ENCODE results near the gene MKRN2.
"Not testable (repeated sequence)": the region's sequence is repeated elsewhere in the genome, so short reads cannot be mapped to it uniquely, and the experiment has no call there.

The MKRN2 gene

DNA sequence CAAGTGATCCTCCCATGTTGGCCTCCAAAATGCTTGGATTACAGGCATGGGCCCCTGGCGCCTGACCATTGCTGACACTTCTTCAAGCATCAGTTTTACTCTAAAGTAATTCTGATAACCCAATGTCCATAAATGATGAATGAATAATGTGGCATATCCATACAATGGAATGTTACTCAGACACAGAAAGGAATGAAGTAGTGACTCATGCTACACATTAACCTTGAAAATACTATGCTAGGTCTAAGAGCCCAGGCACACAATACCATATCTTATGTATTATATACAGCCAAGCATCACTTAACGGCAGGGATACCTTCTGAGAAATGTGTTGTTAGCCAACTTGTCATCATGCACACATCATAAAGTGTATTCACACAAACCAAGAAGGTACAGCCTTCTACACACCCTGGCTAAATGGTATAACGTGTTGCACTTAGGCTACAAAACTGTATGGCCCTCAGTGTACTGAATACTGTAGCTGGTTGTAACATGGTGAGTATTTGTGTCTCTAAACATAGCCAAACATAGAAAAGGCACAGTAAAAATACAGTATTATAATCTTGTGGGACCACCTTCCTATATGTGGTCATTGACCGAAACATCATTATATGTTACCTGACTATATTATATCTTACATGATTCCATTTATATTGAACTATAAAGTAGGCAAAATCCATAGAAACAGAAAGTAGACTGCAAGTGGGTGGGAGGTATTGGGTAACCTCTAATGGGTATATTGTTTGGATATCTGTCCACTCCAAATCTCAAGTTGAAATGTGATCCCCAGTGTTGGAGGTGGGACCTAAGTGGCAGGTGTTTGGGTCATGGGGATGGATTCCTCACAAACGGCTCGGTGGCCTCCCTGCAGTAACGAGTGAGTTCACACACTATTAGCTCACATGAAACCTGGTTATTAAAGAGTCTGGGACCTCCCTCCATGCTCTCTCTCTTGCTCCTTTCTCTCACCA lies 31.4 kb downstream of the MKRN2 start:
- no peak for DNase-seq (ENCODE audit: low spot score)

DNA sequence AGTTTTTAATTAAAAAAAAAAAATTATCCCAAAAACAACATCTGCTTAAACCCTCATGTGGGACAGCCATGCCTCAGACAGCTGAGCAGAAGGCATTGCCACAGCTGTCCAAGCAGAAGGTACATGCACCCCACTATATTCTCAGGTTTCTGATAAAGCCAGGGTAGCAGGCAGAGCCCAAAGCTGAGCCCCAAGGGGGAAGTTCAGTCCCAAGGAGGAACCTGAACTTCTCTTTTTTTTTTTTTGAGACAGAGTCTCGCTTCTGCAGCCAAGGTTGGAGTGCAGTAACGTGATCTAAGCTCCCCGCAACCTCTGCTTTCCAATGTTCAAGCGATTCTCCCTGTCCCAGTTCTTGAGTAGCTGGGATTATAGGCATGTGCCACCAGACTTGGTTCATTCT lies 33.2 kb downstream of the MKRN2 start:
- DNase-seq (ENCODE audit: low spot score): no peak

DNA sequence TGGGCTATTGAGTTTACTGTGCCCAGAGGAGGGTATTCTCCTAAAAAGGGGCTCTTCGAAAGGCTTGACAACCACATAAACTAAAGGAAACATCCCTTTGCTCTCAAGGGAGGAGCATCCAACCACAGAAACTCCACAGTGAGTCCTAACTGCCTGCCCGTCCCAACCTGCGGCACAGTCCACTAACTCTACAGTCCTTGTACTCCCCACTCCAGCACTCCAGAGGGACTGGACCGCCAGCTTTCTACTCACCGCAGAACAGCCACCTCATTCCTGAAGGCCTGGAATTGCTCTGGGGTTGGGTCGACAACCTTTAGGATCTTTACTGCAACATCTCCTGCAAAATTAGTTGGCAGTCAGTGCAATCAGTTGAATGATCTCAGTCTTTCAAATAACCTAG lies 34.6 kb downstream of the MKRN2 start:
- DNase-seq (ENCODE audit: low spot score): no peak

DNA sequence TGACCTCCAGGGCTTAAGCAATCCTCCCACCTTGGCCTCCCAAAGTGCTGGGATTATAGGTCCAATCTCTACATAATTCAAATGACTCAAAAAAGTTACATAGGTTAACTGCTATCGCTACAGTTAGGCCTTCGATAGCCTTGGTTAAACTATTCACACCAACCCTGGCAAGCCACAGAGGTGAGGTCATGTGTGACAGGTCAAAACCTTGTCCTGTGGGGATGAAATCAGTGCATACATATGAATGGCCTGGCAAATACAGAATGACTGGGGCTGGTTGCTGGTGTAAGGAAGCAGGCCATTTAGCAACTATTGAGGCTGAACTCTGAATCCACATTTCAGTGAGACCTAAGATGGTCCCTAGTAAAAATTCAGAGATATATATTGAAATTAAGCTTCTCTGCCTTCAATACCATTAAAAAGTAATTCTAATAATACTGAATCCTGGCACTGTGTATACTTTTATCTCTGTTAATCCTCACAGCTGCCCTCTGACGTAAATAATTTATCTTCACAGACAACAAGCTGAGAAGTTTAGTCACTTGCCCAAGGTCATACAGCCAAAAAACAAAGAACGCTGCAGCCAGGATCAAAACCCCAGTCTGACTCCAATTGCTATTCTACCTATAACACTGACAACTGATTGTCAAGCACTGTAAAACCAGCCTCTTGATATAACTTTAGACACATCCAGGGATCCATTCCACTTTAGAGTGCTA lies 35.3 kb downstream of the MKRN2 start:
- DNase-seq (ENCODE audit: low spot score): no peak

DNA sequence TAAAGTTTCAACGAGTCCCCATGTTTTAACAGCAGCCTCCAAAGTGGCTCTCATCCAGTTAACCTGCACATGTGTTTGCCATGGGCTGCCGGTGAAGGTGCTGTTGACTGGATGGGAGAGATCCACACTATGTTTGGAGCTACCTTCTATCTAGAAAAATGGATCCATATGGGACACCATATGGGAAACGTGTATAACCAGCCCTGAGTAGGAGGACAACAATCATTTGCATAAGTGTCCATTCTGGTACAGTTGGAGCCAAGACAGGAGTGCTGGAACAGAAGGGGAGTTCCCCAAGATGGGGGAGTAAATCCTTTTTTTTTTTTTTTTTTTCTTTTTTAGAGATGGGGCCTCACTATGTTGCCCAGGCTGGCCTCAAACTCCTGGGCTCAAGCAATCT lies 36.6 kb downstream of the MKRN2 start:
- DNase-seq (ENCODE audit: low spot score): no peak

DNA sequence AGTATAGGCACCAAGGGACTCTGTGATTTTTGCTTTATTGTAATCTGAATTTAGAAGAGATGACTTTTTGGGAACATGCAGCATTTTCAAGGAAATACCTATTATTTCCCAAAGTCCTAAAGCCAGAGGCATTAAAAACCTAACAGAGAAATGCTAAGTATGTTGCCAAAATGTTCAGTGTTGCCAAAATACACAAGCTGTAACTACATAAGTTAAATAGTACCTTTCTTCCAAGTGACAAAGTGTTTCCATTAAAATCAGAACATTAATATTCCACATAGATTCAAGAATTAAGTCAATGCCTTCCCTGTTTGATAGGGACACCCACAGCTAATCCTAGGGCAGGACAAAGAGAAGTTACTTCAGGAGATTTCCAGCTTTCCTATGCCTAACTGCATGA lies 42.0 kb downstream of the MKRN2 start:
- DNase-seq (ENCODE audit: low spot score): no peak

DNA sequence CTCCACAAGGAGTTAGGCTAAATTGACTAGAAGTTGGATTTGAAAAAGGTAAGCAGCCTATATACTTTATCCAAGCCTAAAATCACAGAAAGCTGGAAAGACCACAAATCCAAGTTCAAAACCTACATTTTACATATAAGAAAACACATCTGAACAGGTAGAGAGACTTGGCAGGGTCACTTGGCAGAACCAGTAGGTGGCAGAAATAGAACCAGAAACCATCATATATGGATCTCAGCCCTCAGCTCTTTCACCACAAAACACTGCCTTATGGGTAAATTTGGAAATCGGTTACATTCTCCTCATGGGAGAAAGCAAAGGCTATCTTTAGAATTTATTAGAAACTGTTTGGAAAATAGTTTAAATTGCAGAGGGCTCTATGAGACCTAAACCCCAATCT lies 44.2 kb downstream of the MKRN2 start:
- no peak for DNase-seq (ENCODE audit: low spot score)

DNA sequence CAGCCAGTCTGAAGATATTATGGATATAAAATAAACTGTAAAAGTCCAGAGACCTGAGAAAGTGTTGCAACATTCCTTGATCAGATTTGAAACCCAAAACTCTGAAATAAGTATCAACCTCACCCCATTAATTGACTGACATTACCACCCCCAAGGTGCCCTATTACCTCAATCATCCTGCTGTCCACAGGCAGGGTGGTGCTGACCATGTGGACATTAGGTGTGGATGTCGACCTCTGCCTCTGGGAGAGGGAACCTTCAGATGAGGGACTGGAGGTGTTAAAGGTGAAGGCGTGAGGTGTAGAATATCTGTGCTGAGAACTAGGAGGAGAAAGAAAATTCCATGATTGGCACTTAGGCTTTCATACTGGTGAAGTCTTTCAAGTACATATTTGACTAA lies 47.1 kb downstream of the MKRN2 start:
- DNase-seq (ENCODE audit: low spot score): no peak

DNA sequence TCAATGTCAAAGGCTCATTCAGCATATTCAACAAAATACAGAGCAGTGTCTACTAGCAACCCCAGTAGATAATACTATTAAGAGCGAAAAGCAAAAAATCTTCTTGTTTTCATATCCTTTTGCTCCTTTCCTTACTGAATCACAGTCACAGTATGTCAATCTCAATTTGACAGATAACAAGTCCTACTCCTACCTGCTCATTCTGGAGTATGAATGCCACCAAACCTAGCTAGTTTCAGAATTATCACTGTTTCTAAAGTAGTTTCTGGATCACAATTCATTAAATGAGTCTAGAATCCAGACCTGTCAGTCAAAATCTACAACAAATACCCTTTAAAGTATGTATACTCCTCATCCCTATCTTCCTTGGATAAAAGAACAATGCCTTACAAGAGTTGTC lies 51.5 kb downstream of the MKRN2 start:
- no peak for DNase-seq (ENCODE audit: low spot score)

DNA sequence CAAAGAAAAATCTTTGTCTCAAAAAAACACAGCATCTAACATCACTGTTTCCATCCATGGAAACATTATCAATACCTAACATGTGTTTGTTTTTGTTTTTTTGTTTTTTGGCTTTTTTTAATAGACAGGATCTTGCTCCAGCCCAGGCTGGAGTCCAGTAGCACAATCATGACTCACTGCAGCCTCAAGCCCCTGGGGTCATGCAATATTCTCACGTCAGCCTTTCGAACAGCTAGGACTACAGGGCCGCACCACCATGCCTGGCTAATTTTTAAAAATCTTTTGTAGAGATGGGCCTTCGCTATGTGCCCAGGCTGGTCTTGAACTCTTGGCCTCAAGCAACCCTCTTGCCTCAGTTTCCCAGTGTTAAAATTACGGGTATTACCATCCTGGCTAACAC lies 54.2 kb downstream of the MKRN2 start:
- DNase-seq (ENCODE audit: low spot score): no peak

DNA sequence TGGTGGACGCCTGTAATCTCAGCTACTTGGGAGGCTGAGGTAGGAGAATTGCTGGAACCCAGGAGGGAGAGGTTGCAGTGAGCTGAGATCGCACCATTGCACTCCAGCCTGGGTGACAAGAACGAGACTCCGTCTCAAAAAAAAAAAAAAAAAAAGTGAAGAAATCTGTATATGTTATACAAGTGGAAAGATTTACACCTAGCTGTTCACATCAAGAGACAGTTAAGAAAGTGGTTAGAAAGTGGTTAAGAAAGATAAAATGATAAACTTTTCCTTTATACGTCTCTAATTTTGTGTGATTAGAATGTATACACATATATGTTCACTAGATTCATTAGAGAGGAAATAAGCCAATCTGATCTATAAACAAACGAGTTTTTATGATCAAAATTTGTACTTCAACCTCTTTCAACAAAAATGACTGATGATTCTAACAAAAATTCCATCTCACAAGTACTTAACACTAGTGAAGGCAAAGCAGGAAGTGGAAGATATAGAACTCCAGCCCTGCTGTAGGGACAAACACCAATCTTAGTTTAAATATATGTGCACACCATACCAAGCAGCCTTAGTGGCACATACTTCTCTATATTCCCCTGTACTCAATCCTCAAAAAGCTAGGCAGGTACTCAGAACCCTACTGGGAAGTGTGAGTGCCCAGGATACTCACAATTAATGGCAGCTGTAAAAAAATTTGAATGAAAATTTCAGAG lies 55.8 kb downstream of the MKRN2 start:
- DNase-seq (ENCODE audit: low spot score): no peak

DNA sequence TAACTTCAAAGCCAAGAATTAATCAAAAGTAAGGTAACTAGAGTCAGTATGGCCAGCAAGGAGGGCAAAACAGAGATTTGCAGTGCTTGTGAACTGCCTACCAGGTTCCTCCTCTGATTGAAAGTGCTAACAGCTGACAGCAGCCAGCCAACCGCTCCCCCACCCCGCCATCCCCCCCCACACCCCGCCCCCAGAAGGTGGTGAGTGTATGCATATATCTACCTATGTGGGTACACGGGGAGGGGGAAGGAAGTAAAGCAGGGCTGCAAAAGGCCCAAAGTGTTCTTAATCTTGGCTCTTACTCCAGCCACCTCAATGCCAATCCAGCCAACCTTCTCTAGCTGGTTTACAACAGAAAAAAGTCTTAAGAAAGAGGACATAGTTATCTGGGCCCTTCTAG lies 56.4 kb downstream of the MKRN2 start:
- DNase-seq (ENCODE audit: low spot score): no peak

DNA sequence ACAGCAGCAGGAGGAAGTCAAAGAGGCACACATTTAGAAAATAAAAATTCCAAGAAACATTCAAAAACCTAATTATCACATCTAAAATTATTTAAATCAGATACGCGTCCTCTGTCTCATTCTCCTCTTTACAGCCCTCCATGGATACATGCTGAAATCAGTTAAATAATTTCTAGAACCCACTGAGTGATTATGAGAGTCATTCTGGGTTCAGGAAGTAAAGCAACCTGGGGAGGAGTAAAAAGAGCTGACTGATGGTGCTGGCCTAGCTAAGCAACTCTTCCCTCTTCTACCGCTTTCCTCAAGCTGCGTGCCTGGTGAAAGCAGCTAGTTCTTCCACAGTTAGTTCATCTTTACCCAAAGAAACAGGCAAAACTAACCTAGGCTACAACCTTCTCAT lies 58.4 kb downstream of the MKRN2 start:
- DNase-seq (ENCODE audit: low spot score): no peak

DNA sequence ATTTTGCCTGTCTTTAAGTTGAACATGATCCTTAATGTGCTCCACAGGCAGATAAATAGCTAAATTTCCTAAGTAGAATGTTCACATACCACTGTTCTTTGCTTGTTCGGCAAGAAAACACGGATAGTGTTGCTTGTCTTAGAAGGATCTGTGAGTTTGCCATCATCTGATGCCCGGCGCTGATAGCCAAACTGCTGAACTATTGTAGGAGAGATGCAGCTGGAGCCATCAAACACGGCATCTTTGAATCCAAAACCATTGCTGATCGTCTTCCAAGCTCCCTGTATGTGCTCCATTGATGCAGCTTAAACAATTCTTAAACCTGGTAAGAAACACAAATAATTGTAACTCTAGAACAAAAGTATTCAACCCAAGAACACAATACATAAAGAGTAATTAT lies 61.5 kb downstream of the MKRN2 start:
- DNase-seq (ENCODE audit: low spot score): no peak

DNA sequence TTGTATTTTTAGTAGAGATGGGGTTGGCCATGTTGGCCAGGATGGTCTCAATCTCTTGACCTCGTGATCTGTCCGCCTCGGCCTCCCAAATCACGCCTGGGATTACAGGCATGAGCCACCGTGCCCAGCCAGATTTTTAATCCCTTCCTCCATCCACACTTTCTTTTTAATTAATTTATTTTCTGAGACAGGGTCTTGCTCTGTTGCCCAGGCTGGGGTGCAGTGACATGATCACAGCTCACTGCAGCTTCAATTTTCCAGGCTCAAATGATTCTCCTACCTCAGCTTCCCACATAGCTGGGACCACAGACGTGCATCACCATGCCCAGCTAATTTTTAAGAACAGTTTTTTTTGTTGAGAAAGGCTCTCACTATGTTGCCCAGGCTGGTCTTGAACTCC lies 63.4 kb downstream of the MKRN2 start:
- no peak for DNase-seq (ENCODE audit: low spot score)

DNA sequence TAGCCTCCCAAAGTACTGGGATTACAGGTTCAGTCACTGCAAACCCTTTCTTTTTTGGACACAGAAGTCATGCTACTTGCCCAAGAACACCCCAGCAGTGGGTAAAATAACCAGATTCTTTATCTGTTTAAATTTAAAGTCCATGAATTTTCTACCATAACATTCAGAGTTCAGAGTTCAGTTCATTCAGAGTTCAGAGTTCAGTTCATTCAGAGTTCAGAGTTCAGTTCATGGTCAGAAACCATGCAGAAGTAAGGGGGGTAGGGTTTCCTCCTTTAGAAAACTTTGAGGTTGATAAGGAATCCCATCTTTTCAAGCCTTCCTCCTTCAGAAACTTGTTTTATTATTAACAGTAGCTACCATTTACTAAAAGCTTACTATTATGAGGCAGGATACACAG lies 63.8 kb downstream of the MKRN2 start:
- no peak for DNase-seq (ENCODE audit: low spot score)

DNA sequence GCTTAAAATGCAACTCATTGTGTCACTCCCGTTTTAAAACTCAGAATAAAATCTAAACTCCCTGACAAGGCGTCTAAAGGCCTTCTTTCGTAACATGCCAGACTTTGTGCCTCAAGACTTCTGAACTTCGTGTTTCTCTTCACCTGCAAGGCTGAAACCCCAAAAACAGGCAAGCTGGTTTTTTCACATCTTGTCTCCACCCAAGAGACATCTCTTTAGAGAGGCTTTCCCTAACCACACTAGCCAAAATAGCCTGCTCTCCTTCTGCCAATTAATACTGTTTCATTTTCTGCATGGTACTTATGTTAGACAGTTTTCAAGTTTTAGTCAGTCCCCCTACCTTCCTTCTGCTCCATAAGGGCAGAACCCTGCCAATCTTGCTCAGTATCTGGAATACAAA lies 65.4 kb downstream of the MKRN2 start:
- DNase-seq (ENCODE audit: low spot score): no peak

DNA sequence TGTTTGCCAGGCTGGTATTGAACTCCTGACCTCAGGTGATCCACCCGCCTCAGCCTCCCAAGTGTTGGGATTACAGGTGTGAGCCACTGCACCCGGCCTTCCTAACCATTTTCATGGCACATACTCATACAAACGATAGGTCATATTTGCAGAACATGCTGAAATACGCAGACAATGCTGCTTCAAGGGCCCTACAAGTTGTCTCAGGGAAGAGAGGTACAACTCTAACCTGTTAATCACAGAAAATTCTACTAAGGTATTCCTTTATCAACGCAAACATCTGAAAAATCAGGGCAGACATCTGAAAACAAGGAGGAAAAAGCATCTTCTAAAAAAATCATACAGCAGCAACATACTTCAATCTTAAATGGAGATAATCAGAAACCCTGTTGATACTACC lies 67.2 kb downstream of the MKRN2 start:
- no peak for DNase-seq (ENCODE audit: low spot score)

DNA sequence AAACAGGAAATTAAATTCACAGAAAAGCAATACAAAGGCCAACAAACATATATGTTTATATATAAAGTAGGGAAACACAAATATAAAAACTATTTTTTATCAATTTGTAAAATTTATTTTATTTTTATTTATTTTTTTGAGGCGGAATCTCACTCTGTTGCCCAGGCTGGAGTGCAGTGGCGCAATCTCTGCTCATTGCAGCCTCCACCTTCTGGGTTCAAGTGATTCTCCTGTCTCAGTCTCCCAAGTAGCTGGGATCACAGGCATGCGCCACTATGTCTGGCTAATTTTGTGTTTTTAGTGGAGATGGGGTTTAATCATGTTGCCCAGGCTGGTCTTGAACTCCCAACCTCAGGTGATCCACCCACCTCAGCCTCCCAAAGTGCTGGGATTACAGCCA lies 68.1 kb downstream of the MKRN2 start:
- DNase-seq (ENCODE audit: low spot score): not testable (repeated sequence)

DNA sequence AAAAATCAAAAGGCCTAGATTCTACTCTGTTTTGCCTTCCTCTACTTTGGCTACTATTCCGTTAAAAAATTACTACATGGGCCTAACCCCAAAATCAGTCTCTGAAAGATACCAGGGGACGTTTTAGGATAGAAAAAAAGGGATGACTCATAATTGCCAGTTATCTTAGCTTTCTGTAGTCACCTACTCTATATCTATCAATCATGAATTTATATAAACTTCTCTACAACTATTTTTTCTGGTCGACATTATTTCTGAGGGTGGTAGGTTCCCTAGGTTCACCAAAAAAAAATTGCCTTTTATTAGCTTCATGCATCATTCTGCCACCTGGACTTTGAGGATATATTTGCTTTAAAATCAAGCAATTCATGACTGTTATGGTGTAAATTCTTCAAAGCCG lies 70.5 kb downstream of the MKRN2 start:
- no peak for DNase-seq (ENCODE audit: low spot score)

DNA sequence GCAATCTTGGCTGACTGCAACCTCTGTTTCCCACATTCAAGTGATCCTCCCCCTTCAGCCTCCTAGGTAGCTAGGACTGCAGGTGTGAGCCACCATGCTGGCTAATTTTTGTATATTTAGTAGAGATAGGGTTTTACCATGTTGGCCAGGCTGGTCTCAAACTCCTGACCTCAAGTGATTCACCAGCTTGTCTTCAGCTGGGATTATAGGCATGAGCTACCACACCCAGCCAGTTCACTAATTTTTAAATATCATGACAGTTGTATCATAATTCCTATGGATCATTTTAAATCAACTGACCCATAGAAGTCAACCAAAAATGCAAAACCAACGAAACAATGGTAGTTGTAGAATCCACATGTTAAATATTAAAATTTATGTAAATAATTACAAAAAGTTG lies 71.9 kb downstream of the MKRN2 start:
- no peak for DNase-seq (ENCODE audit: low spot score)

DNA sequence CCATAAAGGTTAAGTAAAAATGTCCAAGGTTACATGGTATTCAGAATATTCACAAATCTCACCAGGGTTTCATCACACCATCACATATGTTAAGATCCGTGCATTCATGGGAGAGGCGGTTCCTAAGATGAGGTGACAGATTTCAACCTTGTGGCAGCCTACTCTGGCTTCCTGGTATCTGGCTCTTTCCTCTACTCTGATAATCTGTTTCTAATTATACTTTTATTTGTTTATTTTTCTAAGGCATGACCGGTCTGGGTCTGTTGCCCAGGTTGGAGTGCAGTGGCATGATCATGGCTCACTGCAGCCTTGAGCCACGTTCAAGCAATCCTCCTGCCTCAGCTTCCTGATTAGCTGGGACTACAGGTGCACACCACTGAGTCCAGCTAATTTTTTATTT lies 72.7 kb downstream of the MKRN2 start:
- no peak for DNase-seq (ENCODE audit: low spot score)
